ENCODE results near the gene TRIM22.

DNA sequence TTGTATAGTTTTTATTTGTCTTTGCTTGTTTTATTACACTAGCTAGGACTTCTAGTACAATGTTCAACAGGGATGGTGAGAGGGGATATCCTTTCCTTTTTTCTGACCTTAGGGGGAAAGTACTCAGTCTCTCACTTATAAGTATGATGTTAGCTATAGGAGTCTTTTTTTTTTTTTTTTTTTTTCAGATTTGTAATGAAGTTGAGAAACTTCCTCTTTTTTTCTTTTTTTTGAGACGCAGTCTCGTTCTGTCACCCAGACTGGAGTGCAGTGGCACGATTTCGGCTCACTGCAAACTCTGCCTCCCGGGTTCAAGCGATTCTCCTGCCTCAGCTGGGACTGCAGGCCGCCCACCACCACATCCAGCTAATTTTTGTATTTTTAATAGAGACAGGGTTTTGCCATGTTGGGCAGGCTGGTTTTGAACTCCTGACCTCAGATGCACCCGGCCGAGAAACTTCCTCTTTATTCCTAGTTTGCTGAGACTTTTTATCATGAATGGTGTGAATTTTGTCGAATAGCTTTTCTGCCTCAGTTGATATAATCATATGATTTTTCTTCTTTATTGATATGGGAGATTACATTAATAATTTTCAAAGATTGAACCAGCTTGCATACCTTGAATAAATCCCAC, 10.9 kb downstream of the TRIM22 start:
- TF ChIP-seq, protein P1, sequence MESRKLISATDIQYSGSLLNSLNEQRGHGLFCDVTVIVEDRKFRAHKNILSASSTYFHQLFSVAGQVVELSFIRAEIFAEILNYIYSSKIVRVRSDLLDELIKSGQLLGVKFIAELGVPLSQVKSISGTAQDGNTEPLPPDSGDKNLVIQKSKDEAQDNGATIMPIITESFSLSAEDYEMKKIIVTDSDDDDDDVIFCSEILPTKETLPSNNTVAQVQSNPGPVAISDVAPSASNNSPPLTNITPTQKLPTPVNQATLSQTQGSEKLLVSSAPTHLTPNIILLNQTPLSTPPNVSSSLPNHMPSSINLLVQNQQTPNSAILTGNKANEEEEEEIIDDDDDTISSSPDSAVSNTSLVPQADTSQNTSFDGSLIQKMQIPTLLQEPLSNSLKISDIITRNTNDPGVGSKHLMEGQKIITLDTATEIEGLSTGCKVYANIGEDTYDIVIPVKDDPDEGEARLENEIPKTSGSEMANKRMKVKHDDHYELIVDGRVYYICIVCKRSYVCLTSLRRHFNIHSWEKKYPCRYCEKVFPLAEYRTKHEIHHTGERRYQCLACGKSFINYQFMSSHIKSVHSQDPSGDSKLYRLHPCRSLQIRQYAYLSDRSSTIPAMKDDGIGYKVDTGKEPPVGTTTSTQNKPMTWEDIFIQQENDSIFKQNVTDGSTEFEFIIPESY (IDR thresholded peaks at IDR 0.05; ENCODE audit: extremely low read depth, insufficient replicate concordance, low read length) = no peak
- TF ChIP-seq TCF7L2 (IDR thresholded peaks at IDR 0.05; ENCODE audit: borderline replicate concordance, extremely low read depth, insufficient read depth, insufficient read length) (no peak), EZH2 (IDR thresholded peaks at IDR 0.05) (no peak), POLR2A (IDR thresholded peaks at IDR 0.05; ENCODE audit: borderline replicate concordance, extremely low read depth, insufficient read depth, insufficient read length) (no peak), ZNF274 (IDR thresholded peaks at IDR 0.05; ENCODE audit: low read depth, low read length) (no peak), YY1 (IDR thresholded peaks at IDR 0.05; ENCODE audit: extremely low read depth, insufficient replicate concordance, low read depth, low read length) (no peak), SP1 (IDR thresholded peaks at IDR 0.05; ENCODE audit: low read depth) (no peak), RAD21 (IDR thresholded peaks at IDR 0.05; ENCODE audit: low read depth) (no peak)
- TF ChIP-seq, protein P2, sequence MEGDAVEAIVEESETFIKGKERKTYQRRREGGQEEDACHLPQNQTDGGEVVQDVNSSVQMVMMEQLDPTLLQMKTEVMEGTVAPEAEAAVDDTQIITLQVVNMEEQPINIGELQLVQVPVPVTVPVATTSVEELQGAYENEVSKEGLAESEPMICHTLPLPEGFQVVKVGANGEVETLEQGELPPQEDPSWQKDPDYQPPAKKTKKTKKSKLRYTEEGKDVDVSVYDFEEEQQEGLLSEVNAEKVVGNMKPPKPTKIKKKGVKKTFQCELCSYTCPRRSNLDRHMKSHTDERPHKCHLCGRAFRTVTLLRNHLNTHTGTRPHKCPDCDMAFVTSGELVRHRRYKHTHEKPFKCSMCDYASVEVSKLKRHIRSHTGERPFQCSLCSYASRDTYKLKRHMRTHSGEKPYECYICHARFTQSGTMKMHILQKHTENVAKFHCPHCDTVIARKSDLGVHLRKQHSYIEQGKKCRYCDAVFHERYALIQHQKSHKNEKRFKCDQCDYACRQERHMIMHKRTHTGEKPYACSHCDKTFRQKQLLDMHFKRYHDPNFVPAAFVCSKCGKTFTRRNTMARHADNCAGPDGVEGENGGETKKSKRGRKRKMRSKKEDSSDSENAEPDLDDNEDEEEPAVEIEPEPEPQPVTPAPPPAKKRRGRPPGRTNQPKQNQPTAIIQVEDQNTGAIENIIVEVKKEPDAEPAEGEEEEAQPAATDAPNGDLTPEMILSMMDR (IDR thresholded peaks at IDR 0.05 in 2 of 3, conservative IDR thresholded peaks at IDR 0.05 in 1 of 3; ENCODE audit: borderline replicate concordance in 1 of 3, insufficient read depth in 1 of 3, low read depth in 2 of 3, low read length in 2 of 3) = no peak

All from HCT116 (cell line).